CD14-positive monocyte (primary cell): ENCODE measurements around the gene GMDS. TPM values are rescaled to one million over a fixed set of nuclear protein-coding genes. Genes with fewer than 3 reads are reported as not detected.

ENCODE experiments used
- DNase-seq, 3 donors: peaks; one replicate each; pipeline ENCODE4 v3.0.0-alpha.2; 2011 to 2022
- H2AFZ ChIP-seq: 2 replicates; pipeline ENCODE4 v1.6.0; 2012; ENCODE audit warnings: mild to moderate bottlenecking, low read depth, low read length, inconsistent platforms; ENCODE audit not compliant: insufficient read depth, poor library complexity, severe bottlenecking
- H3K27ac ChIP-seq, 2 donors: 1 replicate in 1 of 2; 2 replicates in 1 of 2; pipeline ENCODE4 v1.5.1; 2012 to 2013; ENCODE audit warnings: low read length in 2 of 2, control low read depth in 1 of 2, inconsistent platforms in 1 of 2, low read depth in 1 of 2, mild to moderate bottlenecking in 1 of 2
- H3K27me3 ChIP-seq, 2 donors: one replicate each; pipeline versions ENCODE4 v1.6.0 to v1.6.1; 2011 to 2013; ENCODE audit warnings: low read length in 2 of 2; ENCODE audit not compliant: control insufficient read depth in 2 of 2, insufficient read depth in 2 of 2
- H3K36me3 ChIP-seq, 2 donors: replicated peaks in 1 of 2; 1 replicate in 1 of 2; 2 replicates in 1 of 2; pipeline versions ENCODE4 v1.5.1 to v1.6.1; 2012 to 2013; ENCODE audit warnings: low read length in 2 of 2, control low read depth in 1 of 2, inconsistent platforms in 1 of 2, mild to moderate bottlenecking in 1 of 2; ENCODE audit not compliant: insufficient read depth in 2 of 2, control insufficient read depth in 1 of 2
- H3K4me1 ChIP-seq, 2 donors: 1 replicate in 1 of 2; 2 replicates in 1 of 2; pipeline versions ENCODE4 v1.5.1 to v1.6.1; 2012 to 2013; ENCODE audit warnings: low read length in 2 of 2, control low read depth in 1 of 2, inconsistent platforms in 1 of 2, mild to moderate bottlenecking in 1 of 2, moderate library complexity in 1 of 2; ENCODE audit not compliant: insufficient read depth in 2 of 2, control insufficient read depth in 1 of 2
- H3K4me2 ChIP-seq: replicated peaks from 2 replicates; pipeline ENCODE3; 2012; ENCODE audit warnings: low read length, moderate library complexity, mild to moderate bottlenecking; ENCODE audit not compliant: poor library complexity, severe bottlenecking; ENCODE audit errors: extremely low read depth
- H3K4me3 ChIP-seq, 3 experiments: fragments of 200-600 bp in 1 of 3; sonication (generic) in 1 of 3; replicated peaks in 1 of 3; 1 replicate in 2 of 3; 2 replicates in 1 of 3; pipeline ENCODE4 v1.5.1; 2011 to 2013; ENCODE audit warnings: low read length in 3 of 3, mild to moderate bottlenecking in 3 of 3, control low read depth in 2 of 3, low read depth in 2 of 3, inconsistent platforms in 1 of 3, moderate library complexity in 1 of 3
- H3K79me2 ChIP-seq: 2 replicates; pipeline ENCODE4 v1.6.0; 2012; ENCODE audit warnings: mild to moderate bottlenecking, control low read depth, inconsistent platforms, low read length, moderate library complexity; ENCODE audit not compliant: insufficient read depth
- H3K9ac ChIP-seq: 2 replicates; pipeline ENCODE4 v1.6.0; 2017; ENCODE audit warnings: low read length, mild to moderate bottlenecking; ENCODE audit not compliant: insufficient read depth, poor library complexity, severe bottlenecking
- H3K9me3 ChIP-seq, 2 donors: replicated peaks in 1 of 2; 1 replicate in 1 of 2; 2 replicates in 1 of 2; pipeline versions ENCODE4 v1.5.1 to v1.6.1; 2012 to 2013; ENCODE audit warnings: low read length in 2 of 2, control low read depth in 1 of 2; ENCODE audit not compliant: control insufficient read depth in 1 of 2, insufficient read depth in 1 of 2
- H4K20me1 ChIP-seq: 2 replicates; pipeline ENCODE4 v1.6.0; 2012; ENCODE audit warnings: mild to moderate bottlenecking, low read length, control low read depth, moderate library complexity; ENCODE audit not compliant: insufficient read depth
- H3K27ac Mint-ChIP-seq, 7 donors: one replicate each; pipeline ENCODE4 v1.8.0; 2020; ENCODE audit warnings: mild to moderate bottlenecking in 7 of 7, mixed read lengths in 7 of 7, moderate library complexity in 6 of 7, inconsistent platforms in 2 of 7
- H3K27me3 Mint-ChIP-seq, 3 donors: one replicate each; pipeline ENCODE4 v1.8.0; 2021 to 2022; ENCODE audit warnings: low read depth in 3 of 3, mild to moderate bottlenecking in 3 of 3, mixed read lengths in 3 of 3, moderate library complexity in 3 of 3, inconsistent platforms in 1 of 3
- H3K36me3 Mint-ChIP-seq, 2 donors: one replicate each; pipeline ENCODE4 v1.8.0; 2020; ENCODE audit warnings: mixed read lengths in 2 of 2, inconsistent platforms in 1 of 2, mild to moderate bottlenecking in 1 of 2
- H3K4me1 Mint-ChIP-seq: one replicate; pipeline ENCODE4 v1.8.0; 2020; ENCODE audit warnings: mild to moderate bottlenecking, mixed read lengths
- H3K4me3 Mint-ChIP-seq, 2 donors: one replicate each; pipeline ENCODE4 v1.8.0; 2020; ENCODE audit warnings: mild to moderate bottlenecking in 2 of 2, mixed read lengths in 2 of 2, moderate library complexity in 1 of 2
- H3K9me3 Mint-ChIP-seq, 7 donors: one replicate each; pipeline ENCODE4 v1.8.0; 2020 to 2022; ENCODE audit warnings: mixed read lengths in 7 of 7, mild to moderate bottlenecking in 6 of 7, moderate library complexity in 6 of 7, inconsistent platforms in 2 of 7
- CTCF ChIP-seq: fragments of 200-600 bp; IDR thresholded peaks from one replicate; pipeline ENCODE4 v1.8.0; 2022; ENCODE audit warnings: antibody characterized with exemption, mild to moderate bottlenecking
- WGBS: methylation state at CpG from one replicate; pipeline ENCODE4 v1.1.5; 2013; ENCODE audit warnings: missing lambda C conversion rate; ENCODE audit not compliant: insufficient coverage; 5-methylcytosine and 5-hydroxymethylcytosine counted together
- intact Hi-C, 2 donors: fragments of 100-400 bp; cut with micrococcal nuclease; formaldehyde crosslinking; loops; one replicate each; pipeline versions ENCODE4 v1.15.0 to v1.15.1; 2023
- polyA plus RNA-seq, 3 donors: library from polyadenylated mRNA; depleted of rRNA in 1 of 3; unstranded in 2 of 3; stranded (reverse) in 1 of 3; fragments of 300-500 nt in 2 of 3; fragments of >200 nt in 1 of 3; fragmentation: Illumina TruSeq in 2 of 3; gene quantifications; 1 replicate in 2 of 3; 2 replicates in 1 of 3; pipeline ENCODE4 v1.2.3, GENCODE V29; 2012 to 2021

The GMDS gene
- polyA plus RNA-seq, 3 donors: 10.5 to 19.9 (median 17.6) TPM

GRCh38 chr6:1851681-1852456 is 393.5 kb downstream of the GMDS start:
- Histone ChIP-seq H3K9me3 (no peaks in the 10 kb centered on the region), H4K20me1 (no peaks in the 10 kb centered on the region), H3K9ac (no peak overlapping the region), H3K79me2 (no peaks in the 10 kb centered on the region), H3K36me3 (no peaks in the 10 kb centered on the region), H3K4me2 (no peak overlapping the region), H3K27me3 (no peaks in the 10 kb centered on the region), H3K27ac (no peak overlapping the region), H2AFZ (no peak overlapping the region), H3K4me3 (no peak overlapping the region), H3K4me1 (no peaks in the 10 kb centered on the region)
- Mint-ChIP-seq H3K9me3 (peaks cover 0 to 3% (median 0%) of the 10 kb centered on the region in 7 donors), H3K27me3 (peaks cover 0 to 1% (median 1%) of the 10 kb centered on the region in 3 donors), H3K27ac (no peak overlapping the region), H3K4me3 (no peak overlapping the region), H3K36me3 (peaks cover 4% of the 10 kb centered on the region in 2 donors), H3K4me1 (peaks cover 11% of the 10 kb centered on the region)
- WGBS: 91% methylated on average over 7 of the region's 13 CpGs
- DNase-seq: no peak
- TF ChIP-seq CTCF: no peak
- intact Hi-C loops: no loop called here

GRCh38 chr6:1850840-1851157 is 394.6 kb downstream of the GMDS start:
- Mint-ChIP-seq H3K36me3 (peaks cover 4 to 7% of the 10 kb centered on the region in 2 donors), H3K9me3 (peaks cover 1 to 8% (median 4%) of the 10 kb centered on the region in 7 donors), H3K27ac (no peak overlapping the region), H3K4me1 (peaks cover 7% of the 10 kb centered on the region), H3K4me3 (no peak overlapping the region), H3K27me3 (peaks cover 0 to 1% (median 1%) of the 10 kb centered on the region in 3 donors)
- H3K36me3 ChIP-seq: no peaks in the 10 kb centered on the region
- no peaks in the 10 kb centered on the region for H4K20me1 ChIP-seq
- DNase-seq: no peak
- no peaks in the 10 kb centered on the region for H3K79me2 ChIP-seq
- no peak for TF ChIP-seq CTCF
- no peak overlapping the region for H3K9ac ChIP-seq
- no peak overlapping the region for H3K4me3 ChIP-seq
- H3K9me3 ChIP-seq: peaks cover 0 to 5% of the 10 kb centered on the region in 2 donors
- no peaks in the 10 kb centered on the region for H3K27me3 ChIP-seq
- H3K27ac ChIP-seq: no peak overlapping the region
- no peak overlapping the region for H3K4me2 ChIP-seq
- H3K4me1 ChIP-seq: no peaks in the 10 kb centered on the region
- 100% methylated on average over 2 of the region's 7 CpGs for WGBS
- intact Hi-C loops: no loop called here
- no peak overlapping the region for H2AFZ ChIP-seq
